ENCODE measurements around the gene SF3B4.

DNA sequence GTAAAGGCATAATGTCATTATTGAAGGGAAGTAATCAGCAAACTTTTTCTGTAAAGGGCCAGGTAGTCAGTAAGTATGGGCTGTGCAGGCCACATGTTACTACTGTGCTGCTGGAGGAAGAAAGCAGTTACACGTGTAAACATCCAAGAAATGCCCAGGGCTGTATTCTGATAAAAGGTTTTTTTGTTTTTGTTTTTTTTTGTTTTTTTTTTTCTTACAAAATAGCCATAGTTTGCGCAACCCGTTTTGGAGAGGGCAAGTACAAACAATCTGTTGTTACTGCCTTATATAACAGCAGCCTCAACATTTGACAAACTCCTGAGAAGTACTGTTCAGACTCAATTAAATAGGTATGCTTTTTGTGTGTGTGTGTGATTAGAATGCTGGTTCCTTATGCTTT lies 35.8 kb upstream of the SF3B4 start:
- TF ChIP-seq, protein P1, sequence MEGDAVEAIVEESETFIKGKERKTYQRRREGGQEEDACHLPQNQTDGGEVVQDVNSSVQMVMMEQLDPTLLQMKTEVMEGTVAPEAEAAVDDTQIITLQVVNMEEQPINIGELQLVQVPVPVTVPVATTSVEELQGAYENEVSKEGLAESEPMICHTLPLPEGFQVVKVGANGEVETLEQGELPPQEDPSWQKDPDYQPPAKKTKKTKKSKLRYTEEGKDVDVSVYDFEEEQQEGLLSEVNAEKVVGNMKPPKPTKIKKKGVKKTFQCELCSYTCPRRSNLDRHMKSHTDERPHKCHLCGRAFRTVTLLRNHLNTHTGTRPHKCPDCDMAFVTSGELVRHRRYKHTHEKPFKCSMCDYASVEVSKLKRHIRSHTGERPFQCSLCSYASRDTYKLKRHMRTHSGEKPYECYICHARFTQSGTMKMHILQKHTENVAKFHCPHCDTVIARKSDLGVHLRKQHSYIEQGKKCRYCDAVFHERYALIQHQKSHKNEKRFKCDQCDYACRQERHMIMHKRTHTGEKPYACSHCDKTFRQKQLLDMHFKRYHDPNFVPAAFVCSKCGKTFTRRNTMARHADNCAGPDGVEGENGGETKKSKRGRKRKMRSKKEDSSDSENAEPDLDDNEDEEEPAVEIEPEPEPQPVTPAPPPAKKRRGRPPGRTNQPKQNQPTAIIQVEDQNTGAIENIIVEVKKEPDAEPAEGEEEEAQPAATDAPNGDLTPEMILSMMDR (IDR thresholded peaks at IDR 0.05 in 4 of 5, conservative IDR thresholded peaks at IDR 0.05 in 1 of 5): no peak
- TF ChIP-seq POLR2A (IDR thresholded peaks at IDR 0.05): no peak

Measured in gastrocnemius medialis (tissue), 4 donors.